Measurements from ENCODE around the gene ZFYVE1.
"Not testable (repeated sequence)": the region's sequence is repeated elsewhere in the genome, so short reads cannot be mapped to it uniquely, and the experiment has no call there.

Gene ZFYVE1

DNA sequence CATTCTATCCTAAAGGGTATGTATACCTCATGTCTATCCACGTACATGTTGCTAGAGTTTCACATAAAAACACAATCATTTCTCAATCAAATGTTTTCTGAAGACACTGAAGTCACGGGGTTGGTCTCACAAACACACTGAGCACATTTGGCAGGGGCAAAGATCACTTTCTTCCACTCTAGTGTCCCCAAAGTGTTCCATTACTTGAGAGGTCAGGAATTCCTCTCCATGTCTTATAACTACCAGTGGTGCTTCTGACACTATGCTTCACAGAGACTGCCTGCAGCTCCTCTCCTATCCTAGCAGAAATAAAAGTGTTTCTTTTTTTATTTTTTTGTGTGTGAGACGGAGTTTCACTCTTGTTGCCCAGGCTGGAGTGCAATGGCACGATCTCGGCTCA, 19.1 kb downstream of the ZFYVE1 start:
- in situ Hi-C loops (cut with MboI; ENCODE audit: low sequenced_read_pairs), result no loop called here

DNA sequence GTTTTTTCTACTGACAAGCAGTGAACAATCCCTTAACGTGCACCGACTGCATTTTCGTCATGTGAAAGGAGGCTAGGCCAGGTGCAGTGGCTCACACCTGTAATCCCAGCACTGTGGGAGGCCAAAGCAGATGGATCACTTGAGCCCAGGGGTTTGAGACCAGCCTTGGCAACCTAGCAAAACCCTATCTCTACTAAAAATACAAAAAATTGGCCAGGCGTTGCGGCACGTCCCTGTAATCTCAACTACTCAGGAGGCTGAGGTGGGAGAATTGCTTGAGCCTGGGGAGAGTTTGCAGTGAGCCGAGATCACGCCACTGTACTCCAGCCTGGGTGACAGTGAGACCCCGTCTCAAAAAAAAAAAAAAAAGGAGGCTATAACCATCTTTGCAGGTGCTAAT, 22.3 kb downstream of the ZFYVE1 start:
- in situ Hi-C loops (cut with MboI; ENCODE audit: low sequenced_read_pairs), result not testable (repeated sequence)

DNA sequence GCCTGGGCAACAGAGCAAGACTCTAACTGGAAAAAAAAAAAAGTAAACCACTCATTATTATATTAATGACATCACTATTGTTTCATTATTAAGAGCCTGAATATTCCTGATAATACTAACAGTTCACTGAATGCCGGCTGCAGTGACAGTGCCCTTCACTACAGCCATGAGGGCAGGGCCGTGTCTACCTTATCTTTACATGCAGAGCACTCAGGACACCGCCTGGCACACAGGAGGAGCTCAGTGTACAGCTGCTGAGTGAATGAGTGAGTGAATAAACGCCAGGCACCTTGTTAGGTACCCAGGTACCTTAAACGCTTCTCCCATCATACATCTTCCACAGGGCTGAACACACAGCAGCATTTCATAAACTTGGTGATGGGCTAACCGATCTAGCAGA, 23.2 kb downstream of the ZFYVE1 start:
- in situ Hi-C loops (cut with MboI; ENCODE audit: low sequenced_read_pairs), result no loop called here

DNA sequence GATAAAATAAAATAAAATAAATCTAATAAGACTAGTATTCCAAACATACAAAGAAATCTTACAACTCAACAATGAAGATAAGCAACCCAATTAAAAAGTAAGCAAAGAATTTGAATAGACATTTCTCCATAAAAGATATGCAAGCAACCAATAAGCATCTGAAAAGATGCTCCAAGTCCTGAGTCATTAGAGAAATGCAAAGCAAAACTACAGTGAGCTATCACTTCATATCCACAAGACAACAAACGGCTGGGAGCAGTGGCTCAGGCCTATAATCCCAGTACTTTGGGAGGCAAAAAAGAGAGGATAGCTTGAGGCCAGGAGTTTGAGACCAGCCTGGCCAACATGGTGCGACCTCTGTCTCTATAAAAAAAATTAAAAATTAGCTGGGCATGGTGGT, 26.8 kb downstream of the ZFYVE1 start:
- in situ Hi-C loops (cut with MboI; ENCODE audit: low sequenced_read_pairs), result no loop called here

DNA sequence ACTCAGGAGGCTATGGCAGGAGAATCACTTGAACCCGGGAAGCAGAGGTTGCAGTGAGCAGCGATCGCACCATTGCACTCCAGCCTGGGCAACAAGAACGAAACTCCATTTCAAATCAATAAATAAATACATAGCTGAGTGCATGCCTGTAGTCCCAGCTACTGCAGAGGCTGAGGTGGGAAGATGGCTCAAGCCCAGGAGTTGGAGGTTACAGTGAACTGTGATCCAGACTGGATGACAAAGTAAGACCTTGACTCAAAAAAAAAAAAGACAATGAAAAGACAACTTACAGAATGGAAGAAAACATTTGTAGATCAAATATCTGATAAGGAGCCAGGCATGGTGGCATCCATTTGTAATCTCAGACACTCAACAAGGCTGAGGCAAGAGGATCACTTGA, 27.6 kb downstream of the ZFYVE1 start:
- in situ Hi-C loops (cut with MboI; ENCODE audit: low sequenced_read_pairs), result no loop called here

DNA sequence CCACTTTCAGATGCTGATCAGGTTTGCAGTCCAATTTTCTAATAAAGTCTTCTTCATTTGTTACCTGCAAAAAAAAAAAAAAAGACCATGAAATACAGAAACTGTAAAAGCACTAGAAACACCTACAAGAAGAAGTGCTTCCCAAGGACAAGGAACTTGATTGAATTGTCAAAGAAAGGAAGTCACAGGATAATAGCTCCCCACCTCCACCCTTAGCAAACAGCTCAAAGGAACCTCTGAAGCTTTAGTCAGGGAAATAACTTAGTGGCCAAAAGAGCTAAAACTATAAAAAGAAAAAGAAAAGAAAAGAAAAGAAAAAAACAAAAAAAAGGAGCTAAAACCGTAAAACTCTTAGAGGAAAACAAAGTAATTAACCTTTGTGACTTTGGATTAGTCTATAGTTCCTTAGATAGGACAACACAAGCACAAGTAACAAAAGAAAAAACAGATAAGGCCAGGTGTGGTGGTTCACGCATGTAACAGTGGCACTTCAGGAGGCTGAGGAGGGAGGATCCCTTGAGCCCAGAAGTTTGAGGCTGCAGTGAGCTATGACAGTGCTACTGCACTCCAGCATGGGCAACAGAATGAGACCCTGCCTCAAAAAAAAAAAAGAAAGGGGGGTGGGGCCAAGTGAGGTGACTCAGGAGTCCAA, 28.5 kb downstream of the ZFYVE1 start:
- in situ Hi-C loops (cut with MboI; ENCODE audit: low sequenced_read_pairs), result no loop called here

DNA sequence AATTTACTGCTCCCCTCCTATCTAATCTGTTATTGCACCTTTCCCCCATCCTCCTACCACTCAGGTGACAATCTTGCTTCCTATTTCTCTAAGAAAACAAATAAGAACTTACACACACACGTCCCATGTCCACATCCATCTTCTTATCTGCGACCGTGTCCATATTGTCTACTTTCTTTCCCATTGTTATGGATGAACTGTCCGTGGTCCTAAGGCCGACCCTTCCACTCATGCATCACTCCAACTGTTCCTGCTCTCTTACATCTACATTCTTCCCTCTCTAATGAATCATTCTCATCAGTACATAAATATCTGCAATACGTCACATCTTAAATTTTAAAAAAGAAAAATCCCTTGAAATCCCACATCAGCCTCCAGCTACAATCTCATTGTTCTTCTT, 30.0 kb downstream of the ZFYVE1 start:
- in situ Hi-C loops (cut with MboI; ENCODE audit: low sequenced_read_pairs), result no loop called here

DNA sequence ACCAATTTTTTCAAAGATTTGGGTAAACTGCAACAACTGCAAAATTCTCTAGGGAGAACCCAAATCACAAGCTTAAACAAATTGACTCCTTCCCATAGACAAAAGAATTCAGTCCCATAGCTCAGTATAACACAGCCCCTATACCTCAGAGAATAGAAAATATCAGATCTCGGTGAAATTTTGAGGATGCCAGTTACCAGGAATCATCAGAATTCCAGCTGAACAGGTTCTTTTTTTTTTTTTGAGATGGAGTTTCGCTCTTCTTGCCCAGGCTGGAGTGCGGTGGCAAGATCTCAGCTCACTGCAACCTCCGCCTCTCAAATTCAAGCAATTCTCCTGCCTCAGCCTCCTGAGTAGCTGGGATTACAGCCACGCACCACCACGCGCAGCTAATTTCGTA, 36.7 kb downstream of the ZFYVE1 start:
- in situ Hi-C loops (cut with MboI; ENCODE audit: low sequenced_read_pairs), result no loop called here

DNA sequence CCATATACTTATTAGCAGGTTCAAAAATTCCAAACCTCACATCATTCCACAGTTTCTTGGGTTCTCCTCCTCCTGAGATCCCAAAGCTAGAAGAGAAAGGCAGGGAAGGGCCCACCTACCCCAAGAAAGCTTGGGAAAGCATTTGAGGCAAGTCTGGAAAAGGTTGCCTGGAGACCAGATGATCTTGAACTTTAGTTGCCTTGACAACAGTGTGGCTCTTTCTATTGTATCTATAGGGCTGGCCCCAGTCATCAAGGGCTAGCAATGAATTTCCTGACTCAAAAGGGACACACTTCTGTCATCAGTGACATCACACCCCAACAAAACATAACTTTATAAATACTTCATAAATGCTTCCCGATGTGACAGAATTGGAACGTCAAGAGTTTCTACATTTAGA, 40.0 kb downstream of the ZFYVE1 start:
- in situ Hi-C loops (cut with MboI; ENCODE audit: low sequenced_read_pairs), result no loop called here

DNA sequence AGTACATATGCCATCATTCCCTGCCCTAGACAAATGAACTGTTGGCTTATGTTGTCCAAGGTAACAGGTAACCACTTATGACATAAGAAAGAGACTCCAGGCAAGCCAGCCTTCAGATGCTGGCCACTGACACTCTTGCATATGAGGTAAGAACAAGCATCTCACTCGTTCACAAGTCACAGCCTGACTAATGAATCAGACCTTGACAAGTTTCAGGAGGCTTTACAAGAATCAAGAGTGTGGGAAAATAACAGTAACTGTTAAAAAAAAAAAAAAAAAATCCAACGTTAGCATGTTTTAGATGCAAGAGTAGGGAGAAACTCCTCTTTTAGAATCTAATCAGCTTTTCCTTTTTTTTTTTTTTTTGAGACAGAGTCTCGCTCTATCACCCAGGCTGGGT, 40.7 kb downstream of the ZFYVE1 start:
- in situ Hi-C loops (cut with MboI; ENCODE audit: low sequenced_read_pairs), result no loop called here

DNA sequence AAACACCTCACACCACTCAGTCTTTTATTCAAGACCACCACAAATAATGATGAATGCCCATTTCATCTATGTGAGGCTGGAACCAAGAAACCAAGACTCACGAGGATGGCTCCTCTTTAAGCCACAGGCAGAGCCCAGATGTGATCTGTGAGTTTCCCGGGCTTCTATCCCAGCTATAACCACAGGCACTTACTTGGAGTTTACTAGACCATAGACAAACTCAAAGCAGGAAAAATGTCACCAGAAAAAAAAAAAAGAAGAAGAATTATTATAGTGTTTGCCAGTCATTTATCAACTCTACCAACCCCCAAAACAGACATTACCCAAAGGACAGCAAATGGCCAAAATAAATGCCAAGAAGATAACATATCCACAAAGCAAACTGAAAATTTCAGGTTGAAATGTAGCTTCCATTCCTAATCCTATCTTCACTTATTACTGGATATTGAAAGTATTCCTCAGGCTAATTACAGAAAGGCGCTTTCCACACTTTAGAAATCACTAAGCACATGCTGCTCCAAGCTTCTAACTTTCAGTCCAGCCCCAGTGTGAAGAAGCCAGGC, 44.7 kb downstream of the ZFYVE1 start:
- in situ Hi-C loops (cut with MboI; ENCODE audit: low sequenced_read_pairs), result no loop called here

DNA sequence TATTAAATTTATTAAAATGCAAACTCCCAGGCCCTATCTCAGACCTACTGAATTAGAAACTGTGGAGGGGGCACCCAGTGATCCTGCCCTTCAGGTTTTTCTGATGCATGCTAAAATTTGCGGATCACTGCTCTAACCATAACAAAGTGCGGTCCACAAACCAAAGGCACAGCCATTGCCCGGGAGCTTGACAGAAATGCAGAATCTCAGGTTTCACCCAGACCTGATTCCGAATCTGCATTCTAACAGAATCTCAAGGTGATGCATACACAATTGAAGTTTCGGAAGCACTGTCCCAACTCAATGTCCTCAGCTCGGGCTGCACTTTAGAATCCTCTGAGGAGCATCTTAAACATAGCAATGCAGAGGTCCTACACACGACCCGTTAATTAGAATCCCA, 46.0 kb downstream of the ZFYVE1 start:
- in situ Hi-C loops (cut with MboI; ENCODE audit: low sequenced_read_pairs), result no loop called here

DNA sequence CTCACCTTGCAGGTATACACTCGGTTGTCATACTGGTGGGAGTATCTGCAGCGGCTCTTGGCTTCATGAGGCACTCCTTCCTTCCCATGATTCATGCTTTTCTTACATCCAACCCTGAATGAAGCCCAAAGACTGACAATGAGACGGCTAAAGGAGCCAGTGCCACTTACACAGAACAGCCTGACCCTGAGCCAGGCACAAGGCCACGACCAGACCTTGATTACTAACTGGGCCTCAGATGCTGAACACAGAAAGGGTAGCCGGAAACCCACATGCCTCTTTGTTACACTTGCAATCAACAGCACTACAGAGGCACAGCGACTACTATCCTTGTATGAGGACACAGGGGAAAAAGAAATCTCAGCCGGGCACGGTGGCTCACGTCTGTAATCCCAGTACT, 48.0 kb downstream of the ZFYVE1 start:
- in situ Hi-C loops (cut with MboI; ENCODE audit: low sequenced_read_pairs), result no loop called here

DNA sequence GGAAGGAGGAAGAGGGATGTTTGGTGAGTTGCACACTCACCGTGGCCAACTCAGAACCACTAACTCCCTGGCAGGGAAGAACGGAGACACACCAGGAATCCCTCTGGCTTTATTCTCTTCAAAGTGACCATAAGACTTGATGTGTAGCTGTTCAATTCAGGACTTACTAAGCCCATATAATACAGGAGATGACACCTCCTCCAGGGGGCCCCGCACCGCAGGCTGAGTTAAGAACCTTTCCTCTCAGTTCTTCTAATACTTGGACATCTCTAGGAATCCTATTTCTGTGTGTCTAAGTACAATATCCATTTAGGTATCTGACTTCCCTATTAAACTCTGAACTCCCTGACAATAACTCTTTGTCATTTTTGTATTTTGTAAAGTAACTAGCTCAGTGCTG, 51.1 kb downstream of the ZFYVE1 start:
- in situ Hi-C loops (cut with MboI; ENCODE audit: low sequenced_read_pairs), result no loop called here

DNA sequence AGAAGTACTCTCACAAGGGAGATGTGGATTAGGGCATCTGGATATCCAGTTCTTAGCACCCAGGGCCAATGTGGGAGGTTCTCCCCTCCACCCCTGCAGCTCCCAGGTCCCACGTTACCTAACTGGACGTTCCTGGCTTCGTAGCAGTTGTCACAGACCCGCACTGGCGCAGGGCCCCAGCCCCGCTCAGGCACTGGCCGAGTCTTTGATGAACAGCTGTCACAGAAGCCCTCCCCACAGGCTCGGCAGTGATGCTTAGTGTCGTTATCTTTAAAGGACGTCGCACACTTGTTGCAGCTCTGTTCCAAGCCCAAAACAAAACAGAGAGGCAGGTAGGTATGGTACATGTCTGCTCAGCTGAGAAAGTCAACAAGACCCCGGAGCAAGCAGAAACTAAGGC, 52.2 kb downstream of the ZFYVE1 start:
- in situ Hi-C loops (cut with MboI; ENCODE audit: low sequenced_read_pairs), result no loop called here

DNA sequence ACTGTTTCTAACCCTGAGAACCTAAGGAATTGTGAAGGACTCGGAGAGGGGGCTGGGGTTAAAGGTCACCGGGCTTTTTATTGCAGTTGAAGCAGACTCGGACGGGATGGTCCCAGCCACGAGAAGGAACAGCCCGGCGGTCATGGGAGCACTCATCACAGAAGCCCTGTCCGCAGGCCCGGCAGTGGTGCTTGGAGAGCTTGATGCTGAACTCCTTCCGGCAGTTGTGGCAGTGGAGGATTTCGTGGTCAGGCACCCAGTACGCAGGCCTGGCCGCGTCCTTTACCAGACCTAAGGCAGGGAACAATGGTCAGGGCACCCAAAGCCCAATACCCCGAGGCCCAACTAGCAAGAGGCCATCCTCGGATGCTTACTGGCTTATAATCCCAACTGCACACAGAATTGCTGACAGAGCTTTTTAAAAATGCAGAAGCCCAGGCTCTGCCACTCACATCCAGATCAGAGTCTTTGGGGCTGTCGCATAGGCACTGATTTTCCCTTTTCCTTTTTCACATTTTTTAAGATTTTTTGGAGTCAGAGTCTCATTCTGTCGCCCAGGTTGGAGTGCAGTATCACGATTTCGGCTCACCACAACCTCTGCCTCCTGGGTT, 56.0 kb downstream of the ZFYVE1 start:
- in situ Hi-C loops (cut with MboI; ENCODE audit: low sequenced_read_pairs), result no loop called here

DNA sequence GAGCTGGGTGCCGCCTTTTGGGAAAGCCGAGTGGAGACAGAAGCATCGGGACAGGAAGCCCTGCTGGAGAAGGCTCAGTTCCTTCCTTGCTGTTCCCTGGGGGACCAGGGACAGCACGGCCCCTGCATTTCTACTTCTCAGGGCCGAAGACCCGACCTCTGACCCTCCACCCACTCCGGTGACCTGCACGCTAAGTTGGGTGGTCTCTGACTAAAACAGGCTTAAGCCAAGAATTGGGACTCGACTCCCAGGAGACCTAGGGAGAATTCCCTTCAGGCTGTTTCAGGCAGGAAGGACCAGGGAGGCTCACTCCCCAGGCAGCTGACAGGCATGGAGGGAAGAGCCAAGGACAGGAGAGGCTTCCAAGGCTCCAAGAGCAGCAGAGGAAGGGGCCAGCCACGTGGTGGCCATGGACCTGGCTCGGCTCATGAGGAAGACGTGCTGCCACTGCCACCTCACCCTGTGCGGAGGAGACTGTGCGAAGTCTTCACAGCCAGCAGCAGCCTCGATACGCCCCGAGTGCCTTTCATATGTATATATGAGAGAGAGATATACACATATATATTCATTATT, 56.8 kb downstream of the ZFYVE1 start:
- in situ Hi-C loops (cut with MboI; ENCODE audit: low sequenced_read_pairs), result no loop called here

DNA sequence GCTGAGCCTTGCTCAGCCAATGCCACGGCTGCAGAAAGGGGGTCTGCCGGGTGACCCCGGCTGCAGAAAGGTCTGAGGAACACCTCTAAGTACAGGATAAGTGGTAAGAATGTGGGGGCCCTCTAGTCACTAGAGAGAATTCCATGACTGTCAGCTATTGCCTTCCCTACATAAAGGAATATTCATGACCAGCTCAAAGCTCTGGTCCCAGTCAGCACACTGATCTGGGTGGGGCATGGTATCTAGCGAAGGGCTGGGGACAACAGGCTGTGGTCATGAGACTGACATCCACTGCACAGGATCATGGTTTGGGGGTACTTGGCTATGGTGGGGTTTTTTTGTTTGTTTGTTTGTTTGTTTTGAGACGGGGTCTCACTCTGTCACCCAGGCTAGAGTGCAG, 58.6 kb downstream of the ZFYVE1 start:
- in situ Hi-C loops (cut with MboI; ENCODE audit: low sequenced_read_pairs), result no loop called here

DNA sequence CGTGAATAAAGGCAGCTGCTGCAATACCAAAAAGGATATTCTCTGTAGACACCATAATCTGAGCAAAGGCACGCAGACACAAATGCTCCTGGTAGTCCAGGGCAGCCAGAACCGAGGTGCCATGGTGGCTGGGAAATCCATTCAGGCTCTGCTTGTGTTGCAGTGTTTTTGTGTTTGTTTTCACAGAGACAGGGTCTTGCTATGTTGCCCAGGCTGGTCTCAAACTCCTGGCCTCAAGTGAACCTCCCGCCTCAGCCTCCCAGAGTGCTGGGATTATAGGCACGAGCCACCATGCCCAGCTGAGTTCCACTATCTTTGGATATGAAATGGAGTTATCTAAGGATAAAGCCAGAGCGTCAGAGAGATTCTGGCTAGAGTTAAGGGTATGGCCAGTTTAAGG, 60.9 kb downstream of the ZFYVE1 start:
- in situ Hi-C loops (cut with MboI; ENCODE audit: low sequenced_read_pairs), result no loop called here

DNA sequence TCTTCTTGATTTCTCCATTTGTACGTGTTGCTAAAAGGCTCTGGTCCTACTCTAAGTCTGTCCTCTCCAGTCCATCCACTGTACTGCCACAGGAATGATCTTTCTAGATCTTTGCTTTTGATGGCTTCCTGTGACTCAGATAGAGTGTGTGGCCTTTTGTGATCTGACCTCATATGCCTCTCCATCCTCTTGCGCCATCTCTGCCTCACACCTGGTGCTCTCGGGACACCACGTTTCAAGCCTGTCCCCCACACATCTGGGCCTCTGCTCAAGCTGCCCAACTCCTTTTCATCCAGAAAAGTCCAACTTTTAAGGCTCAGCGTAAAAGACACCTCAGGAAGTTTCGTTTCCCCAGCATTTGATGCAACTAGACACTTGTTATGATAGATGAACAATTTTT, 61.7 kb downstream of the ZFYVE1 start:
- in situ Hi-C loops (cut with MboI; ENCODE audit: low sequenced_read_pairs), result no loop called here

DNA sequence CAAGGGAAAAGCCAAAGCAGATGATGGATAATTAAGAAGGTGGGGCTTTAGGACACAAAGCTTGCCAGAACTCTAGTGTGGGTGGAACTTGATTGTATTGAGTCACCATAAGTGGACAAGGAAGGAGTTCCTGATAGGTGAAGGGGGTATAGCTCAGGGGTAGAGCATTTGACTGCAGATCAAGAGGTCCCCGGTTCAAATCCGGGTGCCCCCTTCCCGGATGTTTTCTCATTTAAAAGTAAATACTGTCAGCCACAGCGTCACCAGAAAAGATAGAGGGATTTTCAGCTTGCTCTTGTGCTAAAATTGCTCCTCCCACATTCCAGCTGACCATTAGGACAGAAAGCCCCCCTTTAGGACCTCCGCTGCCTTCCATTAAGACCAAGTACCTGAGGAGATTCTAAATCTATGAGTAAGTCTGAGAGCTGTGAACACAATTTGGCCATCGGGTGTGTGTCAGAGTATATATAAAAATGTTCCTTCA, 64.0 kb downstream of the ZFYVE1 start:
- in situ Hi-C loops (cut with MboI; ENCODE audit: low sequenced_read_pairs), result no loop called here

DNA sequence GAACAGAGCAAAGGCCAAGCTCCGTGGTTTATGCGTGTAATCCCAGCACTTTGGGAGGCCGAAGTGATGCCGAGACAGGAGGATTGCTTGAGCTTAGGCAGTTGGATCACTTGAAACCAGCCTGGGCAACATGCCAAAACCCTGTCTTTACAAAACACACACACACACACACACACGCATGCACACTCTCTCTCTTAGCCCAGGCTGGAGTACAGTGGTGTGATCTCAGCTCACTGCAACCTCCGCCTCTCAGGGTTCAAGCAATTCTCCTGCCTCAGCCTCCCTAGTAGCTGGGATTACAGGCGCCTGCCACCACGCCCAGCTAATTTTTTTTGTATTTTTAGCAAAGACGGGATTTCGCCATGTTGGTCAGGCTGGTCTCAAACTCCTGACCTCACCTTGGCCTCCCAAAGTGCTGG, 64.6 kb downstream of the ZFYVE1 start:
- in situ Hi-C loops (cut with MboI; ENCODE audit: low sequenced_read_pairs), result not testable (repeated sequence)
